Endodermal cell (in vitro differentiated cells): ENCODE measurements around the gene DUSP16. TPM values are rescaled to one million over a fixed set of nuclear protein-coding genes. Genes with fewer than 3 reads are reported as not detected.

Experiments
- DNase-seq: peaks from one replicate; pipeline ENCODE4 v3.0.0-alpha.2; 2017
- H3K27ac ChIP-seq: 2 replicates; pipeline ENCODE4 v1.5.1; 2013; ENCODE audit warnings: mild to moderate bottlenecking, low read depth, low read length, moderate library complexity
- H3K27me3 ChIP-seq: 2 replicates; pipeline ENCODE4 v1.6.1; 2013; ENCODE audit warnings: mild to moderate bottlenecking, low read length, moderate library complexity; ENCODE audit not compliant: insufficient read depth, control insufficient read depth, poor library complexity, severe bottlenecking
- H3K36me3 ChIP-seq: 2 replicates; pipeline ENCODE4 v1.7.0; 2013; ENCODE audit warnings: mild to moderate bottlenecking, low read length, moderate library complexity; ENCODE audit not compliant: control insufficient read depth, insufficient read depth
- H3K4me1 ChIP-seq: one replicate; pipeline ENCODE4 v1.7.0; 2013; ENCODE audit warnings: low read length; ENCODE audit not compliant: control insufficient read depth, insufficient read depth
- H3K4me3 ChIP-seq: 2 replicates; pipeline ENCODE4 v1.5.1; 2013; ENCODE audit warnings: mild to moderate bottlenecking, low read length, moderate library complexity
- H3K9ac ChIP-seq: 2 replicates; pipeline ENCODE4 v1.6.1; 2013; ENCODE audit warnings: mild to moderate bottlenecking, low read length, moderate library complexity; ENCODE audit not compliant: poor library complexity, severe bottlenecking; ENCODE audit errors: extremely low read depth
- H3K9me3 ChIP-seq: 2 replicates; pipeline ENCODE4 v1.6.1; 2013; ENCODE audit warnings: mild to moderate bottlenecking, low read length, moderate library complexity; ENCODE audit not compliant: control insufficient read depth
- H3K27ac Mint-ChIP-seq: 2 replicates; pipeline ENCODE4 v1.8.0; 2020; ENCODE audit warnings: mixed read lengths
- H3K27me3 Mint-ChIP-seq: 2 replicates; pipeline ENCODE4 v1.8.0; 2021; ENCODE audit warnings: mild to moderate bottlenecking, mixed read lengths; ENCODE audit not compliant: insufficient read depth
- H3K36me3 Mint-ChIP-seq: 2 replicates; pipeline ENCODE4 v1.8.0; 2020; ENCODE audit warnings: low read depth, mixed read lengths
- H3K4me1 Mint-ChIP-seq: 2 replicates; pipeline ENCODE4 v1.8.0; 2020; ENCODE audit warnings: mixed read lengths
- H3K4me3 Mint-ChIP-seq: 2 replicates; pipeline ENCODE4 v1.8.0; 2020; ENCODE audit warnings: mild to moderate bottlenecking, moderate library complexity, mixed read lengths
- H3K9me3 Mint-ChIP-seq: 2 replicates; pipeline ENCODE4 v1.8.0; 2020; ENCODE audit warnings: mild to moderate bottlenecking, mixed read lengths
- WGBS, 2 experiments: methylation state at CpG; one replicate each; pipeline versions ENCODE4 v1.1.5 to v1.1.7; 2013; ENCODE audit warnings: missing lambda C conversion rate in 2 of 2, mixed read lengths in 1 of 2; ENCODE audit not compliant: insufficient coverage in 1 of 2, insufficient read length in 1 of 2; 5-methylcytosine and 5-hydroxymethylcytosine counted together
- total RNA-seq, 2 donors: library from RNA; stranded (reverse); fragmentation: NEBNext Ultra II Directional in 1 of 2; extraction: Animal tissue kit (Norgen Biotek cat#: 25700) in 1 of 2; gene quantifications; 2 replicates in 1 of 2; 3 replicates in 1 of 2; pipeline ENCODE4 v1.2.1, GENCODE V29; 2021
- TF ChIP-seq, protein P1 (sequence below): fragments of 200-600 bp; sonication (generic); conservative IDR thresholded peaks from 2 replicates; pipeline ENCODE4 v1.5.0; 2021; ENCODE audit warnings: antibody characterized with exemption, mild to moderate bottlenecking

The DUSP16 gene
- total RNA-seq, 2 donors from 2014 or later, result 28.1 to 42.5 TPM

DNA sequence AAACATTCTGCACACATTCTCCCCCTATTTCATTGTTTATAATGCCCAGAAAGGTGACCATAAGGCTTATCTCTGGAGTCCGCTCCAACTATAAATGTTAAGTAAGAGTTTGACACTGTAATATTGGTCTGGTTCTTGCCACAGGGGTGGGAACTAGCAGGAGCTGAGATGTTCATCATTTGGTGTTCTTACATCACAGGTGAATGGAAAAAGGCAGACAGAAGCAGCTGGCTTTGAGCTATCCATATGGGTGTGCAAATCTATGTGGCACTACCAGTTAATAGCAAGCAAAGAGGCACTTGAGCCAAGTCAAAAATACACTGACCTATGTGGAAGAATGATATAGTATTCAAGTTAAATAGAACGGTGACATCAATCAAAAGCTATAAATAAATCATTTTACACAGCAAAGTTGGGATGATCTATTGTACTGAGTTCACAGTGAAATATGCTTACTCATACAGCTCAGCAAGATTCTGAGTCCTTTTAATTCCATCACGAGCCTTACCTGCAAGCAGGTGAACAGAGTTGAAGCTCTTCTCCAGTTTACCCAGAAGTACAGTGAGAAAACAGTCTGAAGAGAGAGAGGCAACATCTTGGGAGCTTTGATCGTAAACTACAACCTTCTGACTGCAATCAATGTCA lies 43.2 kb downstream of the DUSP16 start:
- no peak overlapping the region for H3K4me3 Mint-ChIP-seq
- TF ChIP-seq, protein P1, sequence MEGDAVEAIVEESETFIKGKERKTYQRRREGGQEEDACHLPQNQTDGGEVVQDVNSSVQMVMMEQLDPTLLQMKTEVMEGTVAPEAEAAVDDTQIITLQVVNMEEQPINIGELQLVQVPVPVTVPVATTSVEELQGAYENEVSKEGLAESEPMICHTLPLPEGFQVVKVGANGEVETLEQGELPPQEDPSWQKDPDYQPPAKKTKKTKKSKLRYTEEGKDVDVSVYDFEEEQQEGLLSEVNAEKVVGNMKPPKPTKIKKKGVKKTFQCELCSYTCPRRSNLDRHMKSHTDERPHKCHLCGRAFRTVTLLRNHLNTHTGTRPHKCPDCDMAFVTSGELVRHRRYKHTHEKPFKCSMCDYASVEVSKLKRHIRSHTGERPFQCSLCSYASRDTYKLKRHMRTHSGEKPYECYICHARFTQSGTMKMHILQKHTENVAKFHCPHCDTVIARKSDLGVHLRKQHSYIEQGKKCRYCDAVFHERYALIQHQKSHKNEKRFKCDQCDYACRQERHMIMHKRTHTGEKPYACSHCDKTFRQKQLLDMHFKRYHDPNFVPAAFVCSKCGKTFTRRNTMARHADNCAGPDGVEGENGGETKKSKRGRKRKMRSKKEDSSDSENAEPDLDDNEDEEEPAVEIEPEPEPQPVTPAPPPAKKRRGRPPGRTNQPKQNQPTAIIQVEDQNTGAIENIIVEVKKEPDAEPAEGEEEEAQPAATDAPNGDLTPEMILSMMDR, result no peak
- H3K9ac ChIP-seq, result no peak overlapping the region

DNA sequence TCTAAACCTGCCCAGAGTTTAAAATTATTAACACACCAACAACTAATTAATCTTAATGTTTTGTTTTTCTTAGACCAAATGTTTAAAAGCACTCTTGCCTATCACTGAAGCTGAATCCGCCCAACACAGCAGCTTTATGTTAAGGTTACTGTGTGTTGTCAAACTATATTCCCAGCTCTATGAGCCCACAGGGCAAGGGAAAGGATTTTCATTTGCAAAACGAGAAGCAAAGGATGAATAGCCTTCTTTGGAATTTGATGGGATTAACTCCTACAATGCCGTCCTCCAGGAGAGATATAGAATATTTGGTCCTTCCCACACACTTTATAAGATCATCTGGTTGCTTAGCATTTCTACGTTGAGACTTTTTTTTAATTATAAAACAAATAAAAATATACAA lies 43.7 kb downstream of the DUSP16 start:
- 63 to 75% methylated on average over 1 to 4 of the region's 4 CpGs for WGBS, 2 experiments
- TF ChIP-seq, protein P1, result no peak
- H3K4me3 Mint-ChIP-seq, result no peak overlapping the region

More for the DNA sequence above, 43.2 kb downstream of the DUSP16 start:
- peaks cover 63% of the 10 kb centered on the region for H3K4me1 Mint-ChIP-seq
- no peaks in the 10 kb centered on the region for H3K9me3 ChIP-seq
- H3K4me1 ChIP-seq, result peaks cover 21% of the 10 kb centered on the region
- H3K27me3 Mint-ChIP-seq, result no peaks in the 10 kb centered on the region
- 87 to 100% methylated on average over 2 to 4 of the region's 4 CpGs for WGBS, 2 experiments
- H3K4me3 ChIP-seq, result no peak overlapping the region
- no peaks in the 10 kb centered on the region for H3K27me3 ChIP-seq
- DNase-seq, result no peak
- H3K9me3 Mint-ChIP-seq, result no peaks in the 10 kb centered on the region
- no peak overlapping the region for H3K27ac ChIP-seq
- no peak overlapping the region for H3K27ac Mint-ChIP-seq
- H3K36me3 ChIP-seq, result peaks cover 28% of the 10 kb centered on the region
- H3K36me3 Mint-ChIP-seq, result peaks cover 31% of the 10 kb centered on the region

DNA sequence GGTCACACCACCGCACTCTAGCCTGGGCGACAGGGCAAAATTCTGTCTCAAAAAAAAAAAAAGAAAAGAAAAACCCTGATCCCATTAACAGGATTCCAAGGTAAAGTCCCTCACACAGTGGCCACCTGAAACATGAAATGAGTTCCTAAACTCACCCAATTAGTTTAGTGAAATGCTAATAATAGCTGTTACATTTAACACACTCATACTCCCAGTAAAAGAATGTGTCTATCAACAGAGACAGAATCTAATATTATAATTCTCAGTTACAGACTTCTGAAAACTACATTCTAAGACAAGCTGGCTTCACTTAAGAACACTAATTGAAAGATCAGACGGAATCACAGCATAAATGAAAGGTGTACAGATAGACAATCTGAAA lies 44.2 kb downstream of the DUSP16 start:
- peaks cover 63% of the 10 kb centered on the region for H3K4me1 Mint-ChIP-seq
- H3K9ac ChIP-seq, result no peak overlapping the region

More for the DNA sequence above, 43.7 kb downstream of the DUSP16 start:
- Histone ChIP-seq H3K27me3 (no peaks in the 10 kb centered on the region), H3K4me3 (no peak overlapping the region), H3K4me1 (peaks cover 21% of the 10 kb centered on the region), H3K27ac (no peak overlapping the region), H3K36me3 (peaks cover 28% of the 10 kb centered on the region), H3K9ac (no peak overlapping the region), H3K9me3 (no peaks in the 10 kb centered on the region)
- H3K9me3 Mint-ChIP-seq, result no peaks in the 10 kb centered on the region
- H3K4me1 Mint-ChIP-seq, result peaks cover 63% of the 10 kb centered on the region
- no peaks in the 10 kb centered on the region for H3K27me3 Mint-ChIP-seq
- H3K27ac Mint-ChIP-seq, result no peak overlapping the region
- DNase-seq, result no peak
- H3K36me3 Mint-ChIP-seq, result peaks cover 34% of the 10 kb centered on the region

More for the DNA sequence above, 44.2 kb downstream of the DUSP16 start:
- Histone ChIP-seq H3K27me3 (no peaks in the 10 kb centered on the region), H3K4me1 (peaks cover 16% of the 10 kb centered on the region), H3K9me3 (no peaks in the 10 kb centered on the region), H3K4me3 (no peak overlapping the region), H3K27ac (no peak overlapping the region), H3K36me3 (peaks cover 28% of the 10 kb centered on the region)
- TF ChIP-seq, protein P1, result no peak
- Mint-ChIP-seq H3K4me3 (no peak overlapping the region), H3K9me3 (no peaks in the 10 kb centered on the region), H3K36me3 (peaks cover 34% of the 10 kb centered on the region), H3K27ac (no peak overlapping the region), H3K27me3 (no peaks in the 10 kb centered on the region)
- 95% methylated on average over 3 of the region's 3 CpGs; no CpG with 5 or more reads in 1 of the 2 experiments for WGBS, 2 experiments
- DNase-seq, result no peak
